Stimulated activated CD4-positive, alpha-beta T cell treated with anti-CD3 and anti-CD28 coated beads, Interleukin-12 subunit alpha, Interleukin-12 subunit beta, amount 100 ng/mL, for 48 hours (primary cell): Measurements from ENCODE around the gene ZEB1.
"Not testable (repeated sequence)": the region's sequence is repeated elsewhere in the genome, so short reads cannot be mapped to it uniquely, and the experiment has no call there.

Experiments used
- DNase-seq, 3 donors: peaks; one replicate each; pipeline ENCODE4 v3.0.0-alpha.2; 2020; ENCODE audit warnings: low read depth in 2 of 3, low spot score in 1 of 3

ZEB1 gene

DNA sequence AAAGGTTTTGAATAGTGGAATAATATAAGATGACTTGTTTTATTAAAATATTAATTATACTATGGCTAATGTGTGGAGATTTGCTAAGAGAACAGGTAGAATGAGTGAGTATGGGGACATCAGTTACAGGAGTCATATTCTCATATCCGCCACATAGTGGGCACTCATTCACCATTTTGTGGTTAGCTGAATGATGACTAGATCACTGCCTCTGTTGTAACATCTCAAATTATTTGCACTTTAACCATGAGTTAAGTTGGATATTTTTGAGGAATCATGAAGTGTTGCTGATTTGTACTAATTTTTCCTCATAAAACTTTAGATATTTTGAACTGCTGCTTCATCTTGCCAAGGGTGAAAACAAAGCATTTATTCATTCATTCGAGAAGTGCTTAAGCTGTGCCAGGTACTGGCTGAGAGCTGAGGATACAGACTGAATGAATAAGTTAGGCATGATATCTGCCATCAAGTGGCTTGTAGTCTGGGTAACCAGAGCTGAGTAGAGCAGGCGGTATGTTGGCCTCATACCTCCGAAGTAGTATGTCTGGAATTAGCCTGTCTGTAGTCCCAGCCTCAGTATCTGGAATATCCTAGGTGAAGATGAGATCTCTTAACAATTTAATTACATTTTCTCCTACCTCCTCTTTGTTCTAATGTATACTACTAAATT, 100.5 kb downstream of the ZEB1 start:
- no peak for DNase-seq

DNA sequence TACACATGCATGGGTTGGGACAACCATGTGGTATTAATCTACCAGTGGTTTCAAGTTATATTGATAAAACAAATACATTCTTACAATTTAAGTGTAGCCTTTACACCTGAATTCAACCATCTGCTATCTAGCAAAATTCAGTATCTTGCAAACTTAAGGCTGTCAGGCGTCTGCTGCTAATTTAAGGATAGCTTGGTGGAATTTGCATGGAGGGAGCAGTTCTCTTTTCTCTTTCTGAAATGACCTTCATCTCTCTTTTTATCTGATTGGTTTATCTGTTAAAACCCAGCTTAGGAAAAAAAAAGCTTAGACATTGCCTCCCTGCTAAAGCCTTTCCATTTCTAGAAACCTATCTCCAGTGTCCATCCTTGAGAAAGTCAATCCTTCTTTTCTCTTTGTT, 102.3 kb downstream of the ZEB1 start:
- no peak for DNase-seq

DNA sequence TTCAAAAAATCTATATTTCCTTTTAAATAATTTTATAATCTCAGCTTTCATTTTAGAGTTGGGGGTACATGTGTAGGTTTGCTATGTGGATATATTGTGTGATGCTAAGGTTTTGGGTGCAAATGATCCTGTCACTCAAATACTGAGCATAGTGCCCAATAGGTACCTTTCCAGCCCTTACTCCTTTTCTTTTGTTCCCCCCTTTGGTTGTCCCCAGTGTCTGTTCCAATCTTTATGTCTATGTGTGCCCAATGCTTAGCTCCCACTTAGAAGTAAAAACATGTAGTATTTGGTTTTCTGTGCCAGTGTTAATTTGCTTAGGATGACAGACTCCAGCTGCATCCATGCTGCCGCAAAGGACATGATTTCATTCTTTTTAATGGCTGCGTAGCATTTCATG, 103.6 kb downstream of the ZEB1 start:
- no peak for DNase-seq

DNA sequence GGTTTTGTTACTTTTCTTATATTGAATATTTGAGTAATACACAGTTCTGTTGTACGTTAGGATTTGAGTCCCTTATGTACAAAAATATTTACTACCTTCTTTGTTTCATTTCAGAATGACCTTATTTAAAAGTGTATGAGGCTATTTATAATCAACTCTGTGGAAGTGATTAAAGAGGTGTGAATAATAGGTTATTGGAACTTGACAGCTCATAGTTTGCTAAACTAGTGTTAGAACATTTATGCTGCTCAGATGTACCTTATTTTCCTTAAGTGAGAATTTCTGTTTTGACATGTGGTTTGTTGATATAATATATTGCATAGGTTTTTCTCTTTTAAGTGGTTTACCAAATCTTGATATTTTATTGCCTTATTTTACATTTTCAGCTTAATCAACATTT, 105.5 kb downstream of the ZEB1 start:
- DNase-seq: no peak

DNA sequence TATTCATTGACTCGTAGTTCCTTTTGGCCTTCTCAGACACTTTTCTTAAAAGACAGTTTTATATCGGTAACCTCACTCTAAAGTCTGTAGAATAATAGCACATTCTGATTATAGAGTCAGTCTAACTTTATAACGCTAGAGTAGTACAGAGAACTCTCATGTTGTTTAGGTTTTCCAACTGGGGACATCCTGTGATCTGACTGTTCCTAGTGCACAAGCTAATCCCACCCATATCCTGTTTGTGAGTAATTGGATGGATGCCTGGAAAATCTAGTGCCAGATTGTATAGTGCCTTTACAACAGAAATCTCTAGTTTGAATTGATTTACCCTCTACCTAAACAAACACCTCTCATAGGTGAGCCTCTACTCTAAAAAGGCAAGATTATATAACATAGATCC, 107.4 kb downstream of the ZEB1 start:
- DNase-seq: no peak

DNA sequence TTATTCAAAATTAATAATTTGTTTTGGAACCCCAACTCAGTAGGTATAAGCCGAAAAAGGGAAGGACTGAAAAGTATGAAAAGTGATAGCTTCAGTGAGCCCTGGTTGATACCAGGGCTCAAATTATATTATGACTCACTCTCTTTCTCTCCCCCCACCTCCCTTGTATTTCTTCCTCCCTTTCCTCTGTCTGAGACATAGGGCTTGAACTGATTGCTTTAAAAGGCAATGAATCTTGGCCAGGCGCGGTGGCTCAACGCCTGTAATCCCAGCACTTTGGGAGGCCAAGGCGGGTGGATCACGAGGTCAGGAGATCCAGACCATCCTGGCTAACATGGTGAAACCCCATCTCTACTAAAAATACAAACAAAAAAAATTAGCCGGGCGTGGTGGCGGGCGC, 108.3 kb downstream of the ZEB1 start:
- not testable (repeated sequence) for DNase-seq

DNA sequence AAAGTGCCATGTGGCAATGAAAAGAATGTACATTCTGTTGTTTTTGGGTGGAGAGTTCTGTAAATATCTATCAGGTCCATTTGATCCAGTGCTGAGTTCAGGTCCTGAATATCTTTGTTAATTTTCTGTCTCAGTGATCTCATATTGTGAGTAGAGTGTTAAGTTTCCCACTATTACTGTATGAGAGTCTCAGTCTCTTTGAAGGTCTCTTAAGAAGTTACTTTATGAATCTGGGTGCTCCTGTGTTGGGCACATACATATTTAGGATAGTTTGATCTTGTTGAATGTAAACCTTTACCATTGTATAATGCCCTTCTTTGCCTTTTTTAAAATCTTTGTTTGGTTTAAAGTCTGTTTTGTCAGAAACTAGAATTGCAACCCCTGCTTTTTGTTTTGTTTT, 109.5 kb downstream of the ZEB1 start:
- DNase-seq: not testable (repeated sequence)

DNA sequence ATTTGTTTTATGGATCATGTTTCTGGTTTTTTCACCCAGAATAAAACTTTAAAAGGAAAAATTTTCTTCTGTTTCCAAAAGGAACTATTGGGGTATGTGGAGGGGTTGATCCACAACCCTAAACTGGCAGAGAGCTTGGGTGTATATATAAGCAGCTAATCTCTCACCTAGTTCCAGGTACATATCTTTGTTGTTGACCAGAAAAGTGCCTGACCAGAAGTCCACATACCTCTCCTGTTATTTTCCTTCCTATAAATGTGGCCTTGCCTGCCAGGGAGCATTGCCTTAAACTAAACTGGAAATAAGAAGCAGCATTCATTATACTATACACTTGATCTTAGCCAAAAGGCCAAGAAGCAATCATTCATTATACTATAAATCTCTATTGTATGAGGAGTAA, 112.0 kb downstream of the ZEB1 start:
- DNase-seq: no peak

DNA sequence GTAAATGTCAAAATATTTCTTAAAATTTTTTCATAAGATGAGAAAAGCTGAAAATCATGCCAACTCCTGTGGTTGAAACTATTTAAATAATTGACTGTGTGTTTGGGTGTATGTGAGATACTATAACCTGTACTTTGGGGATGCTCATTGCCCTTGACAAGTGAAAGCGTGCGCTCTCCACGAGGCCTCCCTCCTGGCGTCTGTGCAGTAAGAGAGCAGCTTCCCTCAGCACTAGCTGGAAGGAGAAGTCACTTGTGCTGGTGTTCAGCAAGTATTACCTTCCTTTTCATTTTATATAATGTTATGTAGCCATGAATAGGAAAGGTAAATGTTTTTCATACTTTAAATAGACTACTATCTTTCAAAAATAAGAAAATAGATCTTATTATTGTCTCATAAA, 118.9 kb downstream of the ZEB1 start:
- DNase-seq: no peak

DNA sequence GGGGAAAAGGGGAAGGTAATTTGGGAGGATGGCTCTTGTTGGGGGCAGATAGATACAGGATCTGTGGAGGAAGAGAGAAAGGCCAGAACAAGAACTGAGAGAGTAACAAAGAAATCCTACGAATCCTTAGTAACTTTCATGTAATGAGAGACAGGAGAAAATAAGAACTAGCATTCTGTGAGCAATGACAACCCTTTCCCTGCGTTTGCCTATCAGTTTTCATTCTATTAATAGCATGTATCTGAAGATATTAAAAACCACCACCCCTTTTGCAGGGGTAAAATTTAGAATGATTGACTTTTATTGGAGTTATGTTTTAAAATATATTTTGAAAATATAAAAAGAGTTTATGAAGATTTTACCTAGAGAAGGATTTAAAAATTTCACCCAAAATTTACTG, 132.8 kb downstream of the ZEB1 start:
- no peak for DNase-seq

DNA sequence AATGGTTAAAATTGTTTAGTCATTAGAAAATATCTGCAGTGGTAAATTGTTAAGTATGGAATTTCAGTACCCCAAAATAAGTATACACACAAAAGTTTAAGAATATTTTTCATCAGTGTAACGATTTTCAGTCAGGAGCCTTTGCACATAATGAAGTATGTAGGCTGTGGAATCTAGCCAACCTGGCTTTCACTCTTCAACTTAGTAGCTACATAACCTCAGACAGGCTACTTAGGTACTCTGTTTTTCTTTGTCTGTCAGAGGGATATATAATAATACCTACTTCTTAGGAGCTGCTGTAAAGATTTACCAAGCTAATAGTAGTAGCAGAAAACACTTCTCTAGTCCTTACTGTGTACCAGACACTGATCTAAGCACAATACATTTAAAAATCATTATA, 137.5 kb downstream of the ZEB1 start:
- DNase-seq: no peak

DNA sequence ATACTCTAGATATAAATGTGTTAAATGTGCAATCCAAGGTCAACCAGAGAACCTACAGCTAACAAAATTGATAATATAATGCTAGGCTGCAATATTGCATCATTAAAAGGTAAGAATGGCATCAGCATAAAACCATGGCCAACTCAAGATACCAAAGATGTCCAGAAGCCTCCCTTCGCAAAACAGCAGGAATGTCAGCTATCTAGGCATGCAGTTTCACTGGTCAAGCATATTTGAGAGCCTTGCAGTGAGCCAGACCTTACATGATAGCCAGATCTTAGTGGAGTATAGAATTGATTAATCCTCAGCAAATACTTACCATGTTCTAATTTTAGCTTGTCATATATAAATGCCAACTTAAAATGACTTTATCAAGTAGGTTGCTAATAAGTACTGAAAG, 138.8 kb downstream of the ZEB1 start:
- DNase-seq: no peak

DNA sequence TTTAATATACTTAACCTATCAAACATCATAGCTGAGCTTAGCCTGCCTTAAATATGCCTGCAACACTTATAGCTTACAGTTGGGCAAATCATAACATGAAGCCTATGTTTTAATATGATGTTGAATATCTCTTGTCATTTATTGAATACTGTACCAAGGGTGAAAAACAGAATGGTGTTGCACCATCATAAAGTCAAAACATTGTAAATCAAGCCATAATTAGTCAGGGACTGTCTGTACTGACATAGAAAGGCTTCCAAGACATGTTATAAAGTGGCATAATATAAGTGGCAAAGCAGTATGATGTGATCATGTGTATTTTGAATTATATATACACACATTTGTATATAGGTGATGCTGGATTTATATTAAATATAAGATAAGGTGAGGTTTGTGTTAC, 140.0 kb downstream of the ZEB1 start:
- DNase-seq: no peak

DNA sequence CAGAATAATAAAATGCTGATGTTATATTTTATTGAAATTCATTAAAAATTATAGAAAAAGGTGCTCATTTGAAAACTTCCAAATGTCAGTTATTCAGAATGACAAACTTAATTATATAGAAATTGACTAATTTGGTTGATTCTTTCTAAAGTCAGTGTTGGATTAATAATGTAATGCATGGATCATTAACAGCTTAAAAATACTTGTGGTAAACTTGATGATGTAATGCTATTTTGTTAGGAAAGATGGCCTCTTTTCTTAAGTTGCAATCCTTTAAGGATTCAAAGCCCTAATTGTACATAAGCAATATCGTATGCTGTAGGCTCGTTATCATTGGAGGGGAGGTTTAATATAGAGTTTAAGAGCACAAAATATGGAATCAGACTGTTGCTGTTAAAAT, 141.2 kb downstream of the ZEB1 start:
- DNase-seq: no peak

DNA sequence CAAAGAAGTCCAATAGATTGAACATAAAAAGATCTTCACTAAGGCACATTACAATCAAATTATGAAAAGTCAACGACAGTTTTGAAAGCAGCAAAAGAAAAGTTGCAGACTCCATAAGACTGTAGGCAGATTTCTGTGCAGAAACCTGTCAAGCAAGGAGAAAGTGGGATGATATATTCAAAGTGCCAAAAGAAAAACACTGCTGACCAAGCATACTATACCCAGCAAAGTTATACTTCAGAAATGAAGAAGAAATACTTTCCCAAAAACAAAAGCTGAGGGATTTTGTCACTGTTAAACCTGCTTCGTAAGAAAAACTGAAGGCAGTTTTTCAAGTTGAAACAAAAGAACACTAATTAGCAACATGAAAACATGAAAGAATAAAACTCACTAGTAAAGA, 145.5 kb downstream of the ZEB1 start:
- DNase-seq: no peak

DNA sequence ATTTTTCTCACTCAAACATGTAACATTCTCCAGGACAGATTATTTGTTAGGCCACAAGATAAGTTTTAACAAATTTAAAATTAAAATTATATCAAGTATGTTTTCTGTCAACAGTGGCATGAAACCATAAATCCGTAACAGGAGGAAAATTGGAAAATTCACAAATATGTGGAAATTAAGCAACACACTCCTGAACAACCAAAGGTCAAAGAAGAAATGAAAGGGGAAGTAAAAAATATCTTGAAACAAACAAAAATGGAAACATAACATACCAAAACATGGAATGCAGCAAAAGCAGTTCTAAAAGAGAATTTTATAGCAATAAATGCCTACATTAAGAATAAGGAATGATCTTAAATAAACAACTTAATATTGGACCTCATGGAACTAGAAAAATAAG, 147.3 kb downstream of the ZEB1 start:
- DNase-seq: no peak

DNA sequence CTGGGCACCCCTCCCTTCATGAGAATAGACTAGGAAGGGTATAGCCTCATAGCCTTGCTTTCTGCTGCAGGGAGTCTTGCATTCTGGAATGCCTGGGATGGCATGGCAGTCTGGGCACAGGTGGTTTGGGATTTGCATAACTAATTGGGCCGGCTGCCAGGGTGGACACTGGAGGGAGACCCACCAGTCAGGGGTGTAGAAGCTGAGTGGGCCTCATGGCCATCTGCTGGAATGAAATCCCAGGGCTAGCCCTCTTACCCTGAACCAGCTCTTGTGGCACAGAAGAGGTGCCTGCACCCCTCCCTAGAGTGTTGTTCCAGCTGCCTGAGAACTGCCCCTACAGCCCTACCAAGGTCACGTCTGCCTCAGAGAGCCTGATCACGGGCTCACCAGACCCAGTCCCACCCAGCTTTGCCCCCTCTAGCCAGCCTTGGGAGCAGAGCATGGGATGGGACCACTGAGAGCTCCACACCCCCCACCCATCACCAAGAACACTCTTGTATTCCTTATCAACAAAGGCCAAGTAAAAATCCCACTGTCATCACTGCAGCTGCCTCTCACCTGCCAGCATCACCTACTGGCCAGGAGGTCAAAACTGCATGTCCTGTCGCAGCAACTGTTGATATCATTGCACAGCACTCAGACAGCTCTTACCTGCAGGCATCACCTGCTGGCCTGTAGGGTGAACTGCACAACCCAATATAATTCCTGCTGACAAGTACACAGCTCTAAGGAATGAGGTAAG, 148.9 kb downstream of the ZEB1 start:
- DNase-seq: no peak

DNA sequence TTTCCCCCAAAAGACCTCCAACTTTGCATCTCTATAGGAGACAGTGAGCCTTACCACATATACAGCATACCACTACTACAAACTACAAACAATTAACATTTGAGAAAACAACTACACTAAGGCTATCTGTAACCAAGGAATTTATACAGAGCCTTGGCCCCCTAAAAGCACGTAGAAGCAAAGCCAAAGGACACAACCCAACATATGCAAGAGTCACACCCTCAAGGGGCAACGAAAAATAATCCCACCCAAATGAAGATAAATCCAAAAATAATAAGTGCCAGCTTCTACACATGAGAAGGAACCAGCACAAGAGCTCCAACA, 149.5 kb downstream of the ZEB1 start:
- no peak for DNase-seq

DNA sequence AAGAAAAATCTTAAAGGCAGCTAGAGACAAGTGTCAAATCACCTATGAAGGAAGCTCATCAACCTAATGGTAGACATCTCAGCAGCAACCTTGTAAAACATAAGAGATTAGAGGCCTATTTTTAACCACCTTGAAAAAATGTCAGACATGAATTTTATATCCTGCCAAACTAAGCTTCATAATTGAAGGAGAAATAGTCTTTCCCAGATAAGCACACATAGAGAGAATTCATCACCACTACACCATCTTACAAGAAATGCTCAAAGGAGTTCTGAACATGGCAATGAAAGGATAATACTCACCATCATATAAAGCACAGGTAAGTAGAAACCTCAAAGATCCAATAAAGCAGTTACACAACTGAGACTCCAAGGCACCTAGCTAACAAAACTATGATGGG, 156.5 kb downstream of the ZEB1 start:
- no peak for DNase-seq

DNA sequence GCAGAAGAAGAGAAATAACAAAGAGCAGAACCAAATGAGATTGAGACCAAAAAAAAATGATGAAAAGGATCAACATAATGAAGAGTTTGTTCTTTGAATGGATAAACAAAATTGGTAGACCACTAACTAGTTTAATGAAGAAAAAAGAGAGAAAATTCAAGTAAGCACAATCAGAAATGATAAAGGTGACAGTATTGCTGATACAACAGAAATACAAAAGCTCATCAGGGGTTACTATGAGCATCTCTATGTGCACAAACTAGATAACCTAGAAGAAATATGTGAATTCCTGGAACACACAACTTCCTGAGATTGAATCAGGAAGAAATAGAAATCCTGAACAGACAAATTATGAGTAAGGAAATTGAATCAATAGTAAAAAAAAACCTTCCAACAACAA, 157.1 kb downstream of the ZEB1 start:
- DNase-seq: no peak

DNA sequence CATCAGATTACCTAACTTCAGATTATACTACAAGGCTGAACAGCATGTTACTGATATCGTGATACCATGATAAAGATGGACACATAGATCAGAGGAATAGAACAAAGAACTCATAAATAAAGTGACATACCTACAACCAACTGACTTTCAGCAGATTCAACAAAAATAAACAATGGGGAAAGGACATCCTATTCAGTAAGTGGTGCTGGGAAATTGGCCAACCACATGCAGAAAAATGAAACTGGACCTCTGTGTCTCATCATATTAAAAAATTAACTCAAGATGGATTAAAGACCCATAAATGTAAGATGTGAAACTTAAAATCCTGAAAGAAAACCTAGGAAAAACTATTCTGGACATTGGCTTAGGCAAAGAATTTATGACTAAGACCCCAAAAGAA, 158.6 kb downstream of the ZEB1 start:
- no peak for DNase-seq

DNA sequence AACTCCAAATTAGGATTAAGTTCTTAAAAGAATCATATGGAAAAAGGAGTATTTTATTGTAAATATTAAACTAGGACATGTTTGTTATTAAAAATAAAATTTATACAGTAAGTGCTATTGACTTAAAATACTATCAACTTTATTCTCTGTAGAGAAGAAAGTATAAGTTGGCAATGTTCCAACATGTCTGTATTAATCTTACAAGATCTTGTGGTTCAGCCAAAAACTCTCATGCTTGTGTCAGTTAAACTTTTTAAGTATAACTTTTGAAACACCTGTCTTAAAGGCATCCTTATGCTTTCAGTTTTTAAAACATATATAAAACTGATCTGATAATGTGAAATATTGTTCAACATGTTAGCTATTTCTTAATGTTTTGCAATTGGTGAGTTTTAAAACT, 160.7 kb downstream of the ZEB1 start:
- no peak for DNase-seq

DNA sequence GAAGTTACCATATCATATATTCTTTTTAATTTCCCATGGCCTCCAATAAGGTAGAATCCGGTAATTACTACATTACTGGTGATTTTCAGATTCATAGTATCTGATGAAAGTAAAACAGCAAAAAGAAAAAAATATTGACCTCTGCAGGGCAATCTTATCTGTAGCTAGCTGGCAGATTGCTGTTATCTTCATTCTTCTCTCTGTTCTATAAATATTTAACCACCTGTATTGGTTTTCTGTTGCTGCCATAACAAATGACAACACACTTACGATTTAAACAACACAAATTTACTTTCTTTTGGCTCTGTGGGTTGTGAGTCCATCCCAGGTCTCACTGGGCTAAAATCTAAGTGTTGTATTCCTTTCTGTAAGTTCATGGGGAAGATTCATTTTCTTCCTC, 164.5 kb downstream of the ZEB1 start:
- DNase-seq: no peak
